Measurements from ENCODE around the gene NCKAP5L. TPM values are rescaled to one million over a fixed set of nuclear protein-coding genes. Genes with fewer than 3 reads are reported as not detected.
"Not testable (repeated sequence)": the region's sequence is repeated elsewhere in the genome, so short reads cannot be mapped to it uniquely, and the experiment has no call there.

NCKAP5L gene
- total RNA-seq, 6 donors from 2014 or later, result 21.1 to 58.9 (median 30.8) TPM

GRCh38 chr12:49787672-49788071, 40.5 kb downstream of the NCKAP5L start:
- no peaks in the 10 kb centered on the region for H3K9me3 ChIP-seq
- DNase-seq (no peak), ATAC-seq (ENCODE audit: low FRiP score in 2 of 2) (no peak)
- peaks cover 0 to 20% (median 16%) of the 10 kb centered on the region in 4 donors for H3K36me3 ChIP-seq
- H3K4me1 ChIP-seq, result peaks cover 4 to 13% (median 9%) of the 10 kb centered on the region in 4 donors
- no peak for TF ChIP-seq POLR2AphosphoS5 (IDR thresholded peaks at IDR 0.05)
- no peak for TF ChIP-seq EP300 (IDR thresholded peaks at IDR 0.05)
- TF ChIP-seq, protein P1, sequence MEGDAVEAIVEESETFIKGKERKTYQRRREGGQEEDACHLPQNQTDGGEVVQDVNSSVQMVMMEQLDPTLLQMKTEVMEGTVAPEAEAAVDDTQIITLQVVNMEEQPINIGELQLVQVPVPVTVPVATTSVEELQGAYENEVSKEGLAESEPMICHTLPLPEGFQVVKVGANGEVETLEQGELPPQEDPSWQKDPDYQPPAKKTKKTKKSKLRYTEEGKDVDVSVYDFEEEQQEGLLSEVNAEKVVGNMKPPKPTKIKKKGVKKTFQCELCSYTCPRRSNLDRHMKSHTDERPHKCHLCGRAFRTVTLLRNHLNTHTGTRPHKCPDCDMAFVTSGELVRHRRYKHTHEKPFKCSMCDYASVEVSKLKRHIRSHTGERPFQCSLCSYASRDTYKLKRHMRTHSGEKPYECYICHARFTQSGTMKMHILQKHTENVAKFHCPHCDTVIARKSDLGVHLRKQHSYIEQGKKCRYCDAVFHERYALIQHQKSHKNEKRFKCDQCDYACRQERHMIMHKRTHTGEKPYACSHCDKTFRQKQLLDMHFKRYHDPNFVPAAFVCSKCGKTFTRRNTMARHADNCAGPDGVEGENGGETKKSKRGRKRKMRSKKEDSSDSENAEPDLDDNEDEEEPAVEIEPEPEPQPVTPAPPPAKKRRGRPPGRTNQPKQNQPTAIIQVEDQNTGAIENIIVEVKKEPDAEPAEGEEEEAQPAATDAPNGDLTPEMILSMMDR (IDR thresholded peaks at IDR 0.05), result no peak
- no peak for TF ChIP-seq POLR2A (IDR thresholded peaks at IDR 0.05)
- WGBS, 2 donors, result 96 to 100% methylated on average over 2 of the region's 2 CpGs
- H3K27me3 ChIP-seq, result no peaks in the 10 kb centered on the region
- no peak overlapping the region for H3K4me3 ChIP-seq
- H3K27ac ChIP-seq, result no peak overlapping the region

DNA sequence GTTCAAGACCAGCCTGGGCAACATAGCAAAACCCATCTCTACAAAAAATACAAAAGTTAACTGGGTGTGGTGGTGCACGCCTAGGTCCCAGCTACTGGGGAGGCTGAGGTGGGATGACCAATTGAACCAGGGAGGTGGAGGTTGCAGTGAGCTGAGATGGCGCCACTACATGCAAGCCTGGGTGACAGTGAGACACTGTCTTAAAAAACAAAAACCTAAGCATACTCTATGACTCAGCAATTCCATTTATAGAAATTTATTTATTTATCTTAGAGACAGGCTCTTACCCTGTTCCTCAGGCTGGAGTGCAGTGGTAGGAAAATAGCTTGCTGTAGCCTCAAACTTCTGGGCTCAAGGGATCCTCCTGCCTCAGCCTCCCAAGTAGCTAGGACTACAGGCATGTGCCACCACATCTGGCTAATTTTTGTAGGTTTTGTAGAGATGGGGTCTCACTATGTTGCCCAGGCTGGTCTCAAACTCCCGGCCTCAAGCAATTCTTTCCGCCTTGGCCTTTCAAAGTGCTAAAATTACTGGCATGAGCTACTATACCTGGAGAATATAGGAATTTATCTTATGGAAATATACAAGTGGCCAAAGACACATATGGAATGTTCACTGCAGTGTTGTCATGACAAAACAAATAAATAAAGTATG, 43.3 kb downstream of the NCKAP5L start:
- ATAC-seq (ENCODE audit: low FRiP score in 2 of 2) (no peak), DNase-seq (no peak)
- peaks cover 4 to 13% (median 9%) of the 10 kb centered on the region in 4 donors for H3K4me1 ChIP-seq
- H3K4me3 ChIP-seq, result no peak overlapping the region
- H3K27me3 ChIP-seq, result no peaks in the 10 kb centered on the region
- no peaks in the 10 kb centered on the region for H3K9me3 ChIP-seq
- H3K27ac ChIP-seq, result no peak overlapping the region
- 78 to 93% methylated on average over 4 of the region's 4 CpGs for WGBS, 2 donors
- TF ChIP-seq POLR2AphosphoS5 (IDR thresholded peaks at IDR 0.05), result no peak
- no peak for TF ChIP-seq EP300 (IDR thresholded peaks at IDR 0.05)
- TF ChIP-seq, protein P1 (IDR thresholded peaks at IDR 0.05), result no peak
- TF ChIP-seq POLR2A (IDR thresholded peaks at IDR 0.05), result no peak
- no peaks in the 10 kb centered on the region for H3K36me3 ChIP-seq

GRCh38 chr12:49783917-49784676, 44.1 kb downstream of the NCKAP5L start:
- no peak for DNase-seq
- Histone ChIP-seq H3K9me3 (no peaks in the 10 kb centered on the region), H3K4me3 (no peak overlapping the region), H3K36me3 (no peaks in the 10 kb centered on the region), H3K4me1 (peaks cover 4 to 13% (median 9%) of the 10 kb centered on the region in 4 donors), H3K27ac (no peak overlapping the region), H3K27me3 (no peaks in the 10 kb centered on the region)
- peak; percentile 53 to 78 for ATAC-seq (ENCODE audit: low FRiP score in 2 of 2)
- WGBS, 2 donors, result 35 to 45% methylated on average over 7 of the region's 7 CpGs
- TF ChIP-seq POLR2AphosphoS5 (IDR thresholded peaks at IDR 0.05) (no peak), EP300 (IDR thresholded peaks at IDR 0.05) (no peak), POLR2A (IDR thresholded peaks at IDR 0.05) (no peak)
- TF ChIP-seq, protein P1 (IDR thresholded peaks at IDR 0.05), result no peak

- not testable (repeated sequence) for H3K9me3 ChIP-seq; ATAC-seq (ENCODE audit: low FRiP score in 2 of 2); H3K27ac ChIP-seq; DNase-seq; H3K36me3 ChIP-seq; H3K4me3 ChIP-seq; H3K27me3 ChIP-seq
- 83 to 91% methylated on average over 6 of the region's 6 CpGs for WGBS, 2 donors
- H3K4me1 ChIP-seq, result peaks cover 4 to 18% (median 15%) of the 10 kb centered on the region in 4 donors
Observed at GRCh38 chr12:49780914-49781313, 47.3 kb downstream of the NCKAP5L start.

- Histone ChIP-seq H3K4me3 (no peak overlapping the region), H3K4me1 (peaks cover under 1 to 14% (median 11%) of the 10 kb centered on the region in 4 donors), H3K36me3 (no peaks in the 10 kb centered on the region), H3K9me3 (no peaks in the 10 kb centered on the region), H3K27ac (no peak overlapping the region), H3K27me3 (no peaks in the 10 kb centered on the region)
- no peak for TF ChIP-seq POLR2A (IDR thresholded peaks at IDR 0.05)
- TF ChIP-seq, protein P1 (IDR thresholded peaks at IDR 0.05), result no peak
- TF ChIP-seq POLR2AphosphoS5 (IDR thresholded peaks at IDR 0.05), result no peak
- TF ChIP-seq EP300 (IDR thresholded peaks at IDR 0.05), result no peak
- ATAC-seq (ENCODE audit: low FRiP score in 2 of 2) (no peak), DNase-seq (no peak)
- 54 to 74% methylated on average over 2 of the region's 2 CpGs for WGBS, 2 donors
Observed at GRCh38 chr12:49779581-49779980, 48.6 kb downstream of the NCKAP5L start.
